ENCODE results near the gene ZNF550. TPM values are rescaled to one million over a fixed set of nuclear protein-coding genes. Genes with fewer than 3 reads are reported as not detected.
A peak's percentile ranks its signal among the peaks of the same experiment; 100 is the strongest.

Gene ZNF550
- total RNA-seq, 1 donor from 2014 or later = 8.6 TPM

DNA sequence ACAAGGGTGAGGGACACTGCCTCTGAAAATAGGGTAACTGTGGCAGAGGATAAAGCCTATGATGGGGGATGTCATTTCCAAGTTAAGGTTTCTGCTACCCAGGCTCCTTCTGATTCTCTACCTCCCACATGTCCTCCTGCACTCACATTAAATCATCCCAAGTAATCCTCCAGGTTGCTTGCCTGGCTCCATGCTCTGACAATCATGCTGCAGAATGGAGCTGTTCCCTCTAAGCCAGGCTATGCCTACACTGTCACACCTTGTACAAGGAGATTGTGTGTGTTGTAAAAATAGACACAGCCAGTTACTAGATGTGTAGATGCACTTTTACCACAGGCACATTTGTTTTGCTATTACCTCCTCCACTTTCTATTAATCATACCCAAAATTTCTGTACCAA lies 11.0 kb upstream of the ZNF550 start:
- H3K9me3 Mint-ChIP-seq (ENCODE audit: low read depth) = peaks cover 95% of the 10 kb centered on the region
- H3K36me3 Mint-ChIP-seq (ENCODE audit: low read depth) = peaks cover 64% of the 10 kb centered on the region
- no peak overlapping the region for H3K27ac Mint-ChIP-seq (ENCODE audit: unreplicated experiment)
- DNase-seq (ENCODE audit: low spot score) = no peak
- TF ChIP-seq, protein P1, sequence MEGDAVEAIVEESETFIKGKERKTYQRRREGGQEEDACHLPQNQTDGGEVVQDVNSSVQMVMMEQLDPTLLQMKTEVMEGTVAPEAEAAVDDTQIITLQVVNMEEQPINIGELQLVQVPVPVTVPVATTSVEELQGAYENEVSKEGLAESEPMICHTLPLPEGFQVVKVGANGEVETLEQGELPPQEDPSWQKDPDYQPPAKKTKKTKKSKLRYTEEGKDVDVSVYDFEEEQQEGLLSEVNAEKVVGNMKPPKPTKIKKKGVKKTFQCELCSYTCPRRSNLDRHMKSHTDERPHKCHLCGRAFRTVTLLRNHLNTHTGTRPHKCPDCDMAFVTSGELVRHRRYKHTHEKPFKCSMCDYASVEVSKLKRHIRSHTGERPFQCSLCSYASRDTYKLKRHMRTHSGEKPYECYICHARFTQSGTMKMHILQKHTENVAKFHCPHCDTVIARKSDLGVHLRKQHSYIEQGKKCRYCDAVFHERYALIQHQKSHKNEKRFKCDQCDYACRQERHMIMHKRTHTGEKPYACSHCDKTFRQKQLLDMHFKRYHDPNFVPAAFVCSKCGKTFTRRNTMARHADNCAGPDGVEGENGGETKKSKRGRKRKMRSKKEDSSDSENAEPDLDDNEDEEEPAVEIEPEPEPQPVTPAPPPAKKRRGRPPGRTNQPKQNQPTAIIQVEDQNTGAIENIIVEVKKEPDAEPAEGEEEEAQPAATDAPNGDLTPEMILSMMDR (IDR thresholded peaks at IDR 0.05) = no peak
- H3K27me3 Mint-ChIP-seq (ENCODE audit: low read depth) = no peaks in the 10 kb centered on the region
- H3K4me1 Mint-ChIP-seq (ENCODE audit: low read depth) = no peaks in the 10 kb centered on the region
- H3K4me3 Mint-ChIP-seq (ENCODE audit: unreplicated experiment) = no peak overlapping the region

DNA sequence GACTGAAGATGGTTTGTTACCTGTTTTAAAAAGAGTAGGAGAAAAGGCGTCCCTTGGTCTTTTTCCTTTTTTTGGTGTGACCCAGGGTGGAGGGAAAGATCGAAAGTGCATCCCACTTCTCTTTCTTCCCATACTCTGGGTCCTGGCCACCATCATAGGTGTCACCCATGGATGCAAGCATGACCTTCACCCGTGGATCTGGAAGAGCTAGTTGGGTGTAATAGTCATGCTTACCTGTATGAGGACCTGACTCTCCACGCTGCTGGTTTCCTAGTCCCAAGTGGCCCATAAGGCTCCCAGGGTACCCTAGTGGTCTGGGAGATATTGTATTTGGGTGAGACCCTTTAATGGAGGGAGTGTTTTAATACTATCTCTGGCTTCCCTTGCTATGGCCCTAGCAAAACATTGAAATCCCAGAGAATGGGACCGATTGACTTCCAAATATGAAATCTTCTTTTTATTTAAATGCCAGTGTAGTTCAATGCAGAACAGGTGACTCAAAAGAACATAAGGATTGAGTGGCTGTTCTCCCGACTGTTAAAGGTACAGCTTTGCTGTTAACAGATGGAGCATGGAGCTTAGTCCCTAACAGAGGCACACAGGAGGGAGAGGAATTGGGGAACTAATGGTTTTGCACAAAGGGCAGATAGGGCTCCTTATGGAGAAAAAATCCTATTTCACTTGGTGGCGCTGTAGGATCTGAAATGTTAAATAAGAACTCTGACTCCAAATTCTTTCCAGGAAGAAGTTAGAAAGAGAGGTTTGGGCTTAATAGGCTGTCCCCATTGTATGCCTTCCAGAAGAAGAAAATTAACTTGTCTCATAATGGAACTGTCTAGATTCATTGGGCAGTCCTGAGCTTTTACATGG lies 7.0 kb upstream of the ZNF550 start:
- no peak overlapping the region for H3K27ac Mint-ChIP-seq (ENCODE audit: unreplicated experiment)
- peaks cover 85% of the 10 kb centered on the region for H3K9me3 Mint-ChIP-seq (ENCODE audit: low read depth)
- H3K27me3 Mint-ChIP-seq (ENCODE audit: low read depth) = no peaks in the 10 kb centered on the region
- no peak for DNase-seq (ENCODE audit: low spot score)
- H3K36me3 Mint-ChIP-seq (ENCODE audit: low read depth) = peaks cover 36% of the 10 kb centered on the region
- no peaks in the 10 kb centered on the region for H3K4me1 Mint-ChIP-seq (ENCODE audit: low read depth)
- TF ChIP-seq, protein P1 (IDR thresholded peaks at IDR 0.05) = no peak
- H3K4me3 Mint-ChIP-seq (ENCODE audit: unreplicated experiment) = no peak overlapping the region

DNA sequence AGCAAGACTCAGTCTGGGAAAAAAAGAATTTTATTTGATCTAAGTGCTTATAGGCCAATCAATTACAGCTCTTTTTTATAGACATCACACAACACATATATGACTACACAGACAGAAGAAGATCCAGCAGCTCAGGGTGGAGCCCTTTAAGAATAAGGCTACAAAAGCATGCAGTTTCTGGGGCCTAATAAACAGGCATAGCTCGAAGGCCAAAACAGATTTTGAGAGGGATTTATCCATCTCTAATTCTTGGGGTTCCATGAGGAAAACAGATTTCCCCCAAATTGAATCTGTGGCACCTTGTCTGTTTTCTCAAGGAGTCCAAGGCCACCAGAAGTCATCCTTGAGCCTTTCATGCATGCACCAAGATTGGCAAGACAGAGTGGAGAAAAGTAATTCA lies 3.9 kb upstream of the ZNF550 start:
- TF ChIP-seq, protein P1 (IDR thresholded peaks at IDR 0.05) = no peak
- peaks cover 73% of the 10 kb centered on the region for H3K9me3 Mint-ChIP-seq (ENCODE audit: low read depth)
- no peak overlapping the region for H3K4me3 Mint-ChIP-seq (ENCODE audit: unreplicated experiment)
- no peak for DNase-seq (ENCODE audit: low spot score)
- H3K27me3 Mint-ChIP-seq (ENCODE audit: low read depth) = no peaks in the 10 kb centered on the region
- peaks cover 10% of the 10 kb centered on the region for H3K4me1 Mint-ChIP-seq (ENCODE audit: low read depth)
- H3K36me3 Mint-ChIP-seq (ENCODE audit: low read depth) = peaks cover 32% of the 10 kb centered on the region
- H3K27ac Mint-ChIP-seq (ENCODE audit: unreplicated experiment) = no peak overlapping the region

DNA sequence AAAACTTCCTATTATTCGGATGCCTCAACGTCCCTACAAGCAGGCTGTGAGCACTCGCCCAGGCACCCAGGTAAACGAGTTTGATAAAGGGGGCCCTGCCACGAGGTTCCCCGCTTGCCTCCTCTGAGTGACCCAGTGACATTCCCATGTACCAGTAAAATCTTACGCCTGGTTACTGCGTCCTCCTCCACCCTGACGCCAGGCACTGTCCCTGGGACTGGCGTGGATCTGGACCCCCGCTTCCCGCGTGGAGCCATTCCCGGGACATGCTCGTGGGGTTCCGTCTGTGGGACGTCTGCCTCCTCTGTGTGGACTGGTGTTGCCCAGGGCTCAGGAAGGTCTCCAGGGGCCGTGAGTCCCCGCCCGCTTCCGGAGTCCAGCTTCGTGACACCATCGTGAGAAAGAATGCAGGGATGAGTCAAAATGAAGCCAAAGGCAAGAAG lies 407 bp upstream of the ZNF550 start:
- H3K9me3 Mint-ChIP-seq (ENCODE audit: low read depth) = peaks cover 58% of the 10 kb centered on the region

DNA sequence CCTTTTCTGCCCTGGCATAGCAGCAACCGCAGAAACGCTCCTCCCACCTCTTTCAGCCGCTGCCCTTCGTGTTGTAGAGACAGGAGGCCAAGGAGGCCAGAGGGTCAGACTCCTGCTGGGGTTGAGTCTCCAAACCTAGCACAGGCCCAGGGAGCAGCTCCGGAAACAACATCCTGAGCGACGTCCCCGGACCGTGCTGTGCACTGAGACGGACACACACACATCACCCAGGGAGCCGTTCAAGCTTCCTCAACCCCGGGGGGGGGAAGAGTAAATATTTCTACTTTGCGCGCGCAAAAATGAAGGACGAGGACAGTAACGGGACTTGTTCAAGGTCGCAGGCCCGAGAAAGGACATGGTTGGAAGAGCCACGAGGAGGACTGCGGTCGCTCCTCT lies 657 bp downstream of the ZNF550 start:
- Mint-ChIP-seq H3K4me3 (ENCODE audit: unreplicated experiment) (peak overlapping the region; percentile 94), H3K9me3 (ENCODE audit: low read depth) (peaks cover 61% of the 10 kb centered on the region), H3K27ac (ENCODE audit: unreplicated experiment) (peak overlapping the region; percentile 84), H3K36me3 (ENCODE audit: low read depth) (peaks cover 46% of the 10 kb centered on the region), H3K27me3 (ENCODE audit: low read depth) (no peaks in the 10 kb centered on the region), H3K4me1 (ENCODE audit: low read depth) (peaks cover 21% of the 10 kb centered on the region)
- DNase-seq (ENCODE audit: low spot score) = no peak
- TF ChIP-seq, protein P1 (IDR thresholded peaks at IDR 0.05) = no peak

More for the DNA sequence above, 407 bp upstream of the ZNF550 start:
- H3K27ac Mint-ChIP-seq (ENCODE audit: unreplicated experiment) = peak overlapping the region; percentile 67
- TF ChIP-seq, protein P1 (IDR thresholded peaks at IDR 0.05) = no peak
- H3K4me3 Mint-ChIP-seq (ENCODE audit: unreplicated experiment) = peak overlapping the region; percentile 94
- peaks cover 40% of the 10 kb centered on the region for H3K36me3 Mint-ChIP-seq (ENCODE audit: low read depth)
- H3K4me1 Mint-ChIP-seq (ENCODE audit: low read depth) = peaks cover 21% of the 10 kb centered on the region
- H3K27me3 Mint-ChIP-seq (ENCODE audit: low read depth) = no peaks in the 10 kb centered on the region
- no peak for DNase-seq (ENCODE audit: low spot score)
